B cell (primary cell): ENCODE measurements around the gene RALGAPA2. TPM values are rescaled to one million over a fixed set of nuclear protein-coding genes. Genes with fewer than 3 reads are reported as not detected.

Experiments
- ATAC-seq: fragments of 200-7000 bp; cut with Tn5 transposase; one replicate; pipeline ENCODE4 v1.10.0; 2021; ENCODE audit warnings: low read depth, mild to moderate bottlenecking, moderate number of reproducible peaks, moderate library complexity
- CTCF ChIA-PET: fragments of 350-600 bp; sonication (Branson Sonifier 250); formaldehyde crosslinking; loops from one replicate; lab custom pipeline; 2021; ENCODE audit warnings: antibody characterized with exemption, inconsistent platforms; lab: Charles Lee
- POLR2A ChIA-PET: fragments of 350-600 bp; sonication (Branson Sonifier 250); formaldehyde crosslinking; loops from one replicate; lab custom pipeline; 2021; ENCODE audit warnings: antibody characterized with exemption; lab: Charles Lee
- DNase-seq: peaks from one replicate; pipeline ENCODE4 v3.0.0; 2013
- H2AFZ ChIP-seq: 2 replicates; pipeline ENCODE4 v1.6.1; 2012; ENCODE audit warnings: mild to moderate bottlenecking, low read depth, low read length; ENCODE audit not compliant: insufficient read depth, poor library complexity, severe bottlenecking
- H3K27ac ChIP-seq, 2 donors: 1 replicate in 1 of 2; 2 replicates in 1 of 2; pipeline ENCODE4 v1.5.1; 2012 to 2013; ENCODE audit warnings: low read length in 2 of 2, mild to moderate bottlenecking in 2 of 2, moderate library complexity in 1 of 2
- H3K27me3 ChIP-seq, 4 experiments: fragments of 200-600 bp in 1 of 4; sonication (generic) in 1 of 4; replicated peaks in 1 of 4; 1 replicate in 2 of 4; 2 replicates in 2 of 4; pipeline versions ENCODE4 v1.6.1 to v1.7.0; 2013 to 2016; ENCODE audit warnings: low read length in 3 of 4, mild to moderate bottlenecking in 2 of 4, mixed read lengths in 1 of 4, moderate library complexity in 1 of 4; ENCODE audit not compliant: insufficient read depth in 4 of 4, control insufficient read depth in 3 of 4; ENCODE audit errors: control extremely low read depth in 1 of 4
- H3K36me3 ChIP-seq, 2 experiments: replicated peaks in 1 of 2; 1 replicate in 1 of 2; 2 replicates in 1 of 2; pipeline versions ENCODE4 v1.6.1 to v1.7.1; 2013; ENCODE audit warnings: low read length in 1 of 2; ENCODE audit not compliant: insufficient read depth in 2 of 2, control insufficient read depth in 1 of 2; ENCODE audit errors: control extremely low read depth in 1 of 2, extremely low read depth in 1 of 2
- H3K4me1 ChIP-seq, 2 donors: fragments of 200-600 bp in 1 of 2; sonication (generic) in 1 of 2; 1 replicate in 1 of 2; 2 replicates in 1 of 2; pipeline versions ENCODE4 v1.5.1 to v1.6.1; 2013 to 2017; ENCODE audit warnings: low read length in 2 of 2; ENCODE audit not compliant: control insufficient read depth in 2 of 2, insufficient read depth in 2 of 2
- H3K4me2 ChIP-seq: replicated peaks from 2 replicates; pipeline ENCODE3; 2012; ENCODE audit warnings: mild to moderate bottlenecking, low read depth, low read length; ENCODE audit not compliant: poor library complexity, severe bottlenecking
- H3K4me3 ChIP-seq, 5 experiments: fragments of 200-600 bp in 1 of 5; sonication (generic) in 1 of 5; 1 replicate in 3 of 5; 2 replicates in 2 of 5; pipeline versions ENCODE4 v1.5.1 to v1.7.0; 2011 to 2016; ENCODE audit warnings: low read length in 4 of 5, mild to moderate bottlenecking in 4 of 5, low read depth in 2 of 5, control low read depth in 1 of 5, moderate library complexity in 1 of 5; ENCODE audit not compliant: insufficient read depth in 1 of 5; ENCODE audit errors: control extremely low read depth in 1 of 5, extremely low read depth in 1 of 5
- H3K79me2 ChIP-seq: fragments of 200-600 bp; sonication (generic); one replicate; pipeline ENCODE4 v1.6.0; 2016; ENCODE audit warnings: low read length; ENCODE audit not compliant: control insufficient read depth, insufficient read depth
- H3K9ac ChIP-seq: fragments of 200-600 bp; sonication (generic); 2 replicates; pipeline ENCODE4 v1.6.1; 2017; ENCODE audit warnings: mild to moderate bottlenecking, low read length, moderate library complexity
- H3K9me3 ChIP-seq, 3 donors: one replicate each; pipeline versions ENCODE4 v1.6.1 to v1.7.1; 2013; ENCODE audit warnings: low read length in 2 of 3; ENCODE audit not compliant: control insufficient read depth in 2 of 3, insufficient read depth in 1 of 3; ENCODE audit errors: control extremely low read depth in 1 of 3
- H4K20me1 ChIP-seq: 2 replicates; pipeline ENCODE4 v1.6.0; 2012; ENCODE audit warnings: mild to moderate bottlenecking, low read length; ENCODE audit not compliant: insufficient read depth, control insufficient read depth, poor library complexity, severe bottlenecking
- H3K27ac Mint-ChIP-seq: one replicate; pipeline ENCODE4 v1.8.0; 2021; ENCODE audit warnings: mixed read lengths
- H3K27me3 Mint-ChIP-seq: one replicate; pipeline ENCODE4 v1.8.0; 2021; ENCODE audit warnings: mixed read lengths
- H3K4me1 Mint-ChIP-seq: one replicate; pipeline ENCODE4 v1.8.0; 2021; ENCODE audit warnings: mixed read lengths
- H3K4me3 Mint-ChIP-seq: one replicate; pipeline ENCODE4 v1.8.0; 2021; ENCODE audit warnings: mixed read lengths
- H3K9me3 Mint-ChIP-seq: one replicate; pipeline ENCODE4 v1.8.0; 2022; ENCODE audit warnings: mixed read lengths; ENCODE audit not compliant: insufficient read depth
- CTCF ChIP-seq: fragments of 200-600 bp; IDR thresholded peaks from one replicate; pipeline ENCODE4 v1.8.0; 2022; ENCODE audit warnings: antibody characterized with exemption, mild to moderate bottlenecking
- EZH2 ChIP-seq: IDR thresholded peaks from 2 replicates; pipeline ENCODE4 v1.6.1; 2012; ENCODE audit warnings: borderline replicate concordance, low read depth, mild to moderate bottlenecking, moderate library complexity, low read length; ENCODE audit not compliant: insufficient read depth, poor library complexity, severe bottlenecking
- WGBS: methylation state at CpG from one replicate; pipeline ENCODE4 v1.1.5; 2013; ENCODE audit warnings: missing lambda C conversion rate; ENCODE audit not compliant: insufficient coverage; 5-methylcytosine and 5-hydroxymethylcytosine counted together
- intact Hi-C: fragments of 100-400 bp; cut with micrococcal nuclease; formaldehyde crosslinking; loops from one replicate; pipeline ENCODE4 v1.10.0; 2022
- polyA plus RNA-seq: library from polyadenylated mRNA; depleted of rRNA; stranded (reverse); fragments of >200 nt; gene quantifications from 2 replicates; pipeline ENCODE4 v1.2.3, GENCODE V29; 2012
- total RNA-seq, 2 donors: library from RNA; stranded (reverse); fragments of 120-200 nt in 1 of 2; gene quantifications; 1 replicate in 1 of 2; 2 replicates in 1 of 2; pipeline versions ENCODE4 v1.2.3 to v1.2.4, GENCODE V29; 2013 to 2022

The RALGAPA2 gene
- total and polyA plus RNA-seq, 2 donors (not counting 1 experiment from before 2014, with no cell fraction given), result 6.4 to 33.1 TPM

DNA sequence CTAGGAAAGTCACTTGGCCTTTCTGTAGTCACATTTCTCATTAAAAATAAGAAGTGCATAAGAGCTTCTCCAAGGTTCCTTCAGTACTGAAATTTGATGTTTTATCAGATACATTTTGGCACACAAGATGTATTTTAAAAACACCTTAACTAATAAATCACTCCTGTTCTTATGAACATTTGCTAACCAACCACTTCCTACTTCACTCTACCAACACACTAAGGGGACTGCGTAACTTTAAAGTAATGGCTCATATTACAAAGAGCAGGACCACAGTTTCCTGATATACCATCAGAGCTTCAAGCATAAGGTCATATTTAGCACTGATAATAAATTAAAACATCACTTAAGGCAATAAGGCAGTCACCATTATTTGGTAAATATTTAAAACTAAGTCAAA lies 104.4 kb downstream of the RALGAPA2 start:
- TF ChIP-seq EZH2 (no peak), CTCF (no peak)
- ATAC-seq (no peak), DNase-seq (no peak)
- no peak overlapping the region for H3K4me3 Mint-ChIP-seq
- no peak overlapping the region for H2AFZ ChIP-seq
- no peaks in the 10 kb centered on the region for H3K27me3 ChIP-seq
- ChIA-PET CTCF (interaction anchor here (1.8 kb wide), 1 partner anchor 15 kb away, joined by 5 read pairs; no protein-coding TSS in a partner anchor), POLR2A (no interaction called here)
- 100% methylated on average over 1 of the region's 1 CpG for WGBS
- H3K4me3 ChIP-seq, result no peak overlapping the region
- H3K4me2 ChIP-seq, result no peak overlapping the region
- H4K20me1 ChIP-seq, result no peaks in the 10 kb centered on the region
- no peaks in the 10 kb centered on the region for H3K9me3 Mint-ChIP-seq
- H3K36me3 ChIP-seq, result no peaks in the 10 kb centered on the region
- no peak overlapping the region for H3K9ac ChIP-seq
- intact Hi-C loops, result no loop called here
- no peaks in the 10 kb centered on the region for H3K79me2 ChIP-seq
- peaks cover 0 to 3% of the 10 kb centered on the region in 2 donors for H3K4me1 ChIP-seq
- H3K27ac ChIP-seq, result no peak overlapping the region
- H3K27ac Mint-ChIP-seq, result no peak overlapping the region
- peaks cover 8% of the 10 kb centered on the region for H3K4me1 Mint-ChIP-seq
- no peaks in the 10 kb centered on the region for H3K9me3 ChIP-seq
- no peaks in the 10 kb centered on the region for H3K27me3 Mint-ChIP-seq

DNA sequence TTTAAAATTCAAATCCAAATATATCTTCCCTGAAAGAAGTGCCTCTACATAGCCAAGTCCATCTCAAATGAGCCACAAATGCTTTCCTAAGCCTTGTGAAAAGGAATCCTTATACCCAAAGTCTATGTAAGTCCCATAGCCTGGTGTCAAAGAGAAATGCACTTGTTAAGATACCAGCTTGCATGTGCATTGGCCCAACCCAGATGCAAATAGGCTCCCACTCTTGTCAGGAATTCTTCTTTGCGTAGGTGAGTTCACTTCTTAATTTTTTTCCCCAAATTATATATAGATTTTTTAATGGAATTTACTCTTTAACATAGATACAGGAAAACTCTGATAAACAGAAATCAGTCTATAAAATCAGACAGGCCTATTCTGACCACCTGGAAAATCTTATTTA lies 105.6 kb downstream of the RALGAPA2 start:
- intact Hi-C loops, result no loop called here
- Histone ChIP-seq H2AFZ (no peak overlapping the region), H3K9me3 (no peaks in the 10 kb centered on the region), H3K4me3 (no peak overlapping the region), H3K4me2 (no peak overlapping the region), H3K27me3 (no peaks in the 10 kb centered on the region), H3K27ac (no peak overlapping the region), H3K36me3 (peaks cover 0 to 4% of the 10 kb centered on the region in 2 experiments), H3K79me2 (no peaks in the 10 kb centered on the region), H3K4me1 (peaks cover 0 to 3% of the 10 kb centered on the region in 2 donors), H3K9ac (no peak overlapping the region), H4K20me1 (no peaks in the 10 kb centered on the region)
- Mint-ChIP-seq H3K27me3 (no peaks in the 10 kb centered on the region), H3K4me3 (no peak overlapping the region), H3K9me3 (no peaks in the 10 kb centered on the region), H3K4me1 (peaks cover 8% of the 10 kb centered on the region), H3K27ac (no peak overlapping the region)
- no peak for TF ChIP-seq EZH2
- no peak for TF ChIP-seq CTCF
- ATAC-seq (no peak), DNase-seq (no peak)
- CTCF ChIA-PET, result no interaction called here
- POLR2A ChIA-PET, result interaction anchor here (0.5 kb wide), 1 partner anchor 11 kb away, joined by 4 read pairs; no protein-coding TSS in a partner anchor
- WGBS, result no CpG with 5 or more reads among the region's 1 CpG
